NCI-H1694 treated with DMSO at 0.1 percent for 48 hours (cell line): Measurements from ENCODE around the gene OASL.
"Not testable (repeated sequence)": the region's sequence is repeated elsewhere in the genome, so short reads cannot be mapped to it uniquely, and the experiment has no call there.

Source experiments
- DNase-seq: peaks from one replicate; lab custom pipeline; 2025; lab: John Stamatoyannopoulos, UW

OASL gene, protein sequence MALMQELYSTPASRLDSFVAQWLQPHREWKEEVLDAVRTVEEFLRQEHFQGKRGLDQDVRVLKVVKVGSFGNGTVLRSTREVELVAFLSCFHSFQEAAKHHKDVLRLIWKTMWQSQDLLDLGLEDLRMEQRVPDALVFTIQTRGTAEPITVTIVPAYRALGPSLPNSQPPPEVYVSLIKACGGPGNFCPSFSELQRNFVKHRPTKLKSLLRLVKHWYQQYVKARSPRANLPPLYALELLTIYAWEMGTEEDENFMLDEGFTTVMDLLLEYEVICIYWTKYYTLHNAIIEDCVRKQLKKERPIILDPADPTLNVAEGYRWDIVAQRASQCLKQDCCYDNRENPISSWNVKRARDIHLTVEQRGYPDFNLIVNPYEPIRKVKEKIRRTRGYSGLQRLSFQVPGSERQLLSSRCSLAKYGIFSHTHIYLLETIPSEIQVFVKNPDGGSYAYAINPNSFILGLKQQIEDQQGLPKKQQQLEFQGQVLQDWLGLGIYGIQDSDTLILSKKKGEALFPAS

DNA sequence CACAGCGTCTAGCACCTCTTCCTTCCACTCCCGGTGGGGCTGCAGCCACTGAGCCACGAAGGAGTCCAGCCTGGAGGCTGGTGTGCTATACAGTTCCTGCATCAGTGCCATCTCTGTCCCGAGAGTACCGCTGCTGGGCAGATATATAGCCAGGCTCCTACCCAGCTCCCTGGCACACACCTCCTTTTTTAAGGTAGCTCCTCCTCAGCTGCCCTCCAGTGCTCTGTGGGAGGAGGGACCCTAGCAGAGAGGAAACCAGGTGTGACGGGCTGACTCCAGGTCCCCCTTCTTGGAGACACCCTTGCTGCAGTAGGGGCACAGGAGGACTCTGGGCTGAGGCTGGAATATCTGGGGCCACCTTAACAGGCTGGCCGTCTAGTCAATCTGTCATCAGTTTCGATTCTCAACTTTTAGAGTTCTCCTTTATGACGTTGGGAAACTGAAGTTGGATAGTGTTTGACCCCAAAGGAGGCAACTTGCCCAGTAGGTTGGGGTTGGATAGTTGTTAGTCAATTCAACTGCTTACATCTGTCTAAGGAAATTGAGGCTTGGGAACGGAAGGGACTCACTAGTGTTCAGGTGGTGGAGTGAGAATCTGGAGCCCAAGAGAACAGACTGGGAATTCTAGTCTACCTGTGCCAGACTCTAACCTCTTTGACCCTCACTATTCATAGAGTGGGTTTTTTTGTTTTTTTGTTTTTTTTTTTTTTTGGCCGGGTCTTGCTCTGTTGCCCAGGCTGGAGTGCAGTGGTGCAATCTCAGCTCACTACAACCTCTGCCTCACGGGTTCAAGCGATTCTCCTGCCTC lies at the start of gene OASL:
OASL (minus strand) TSS at position 386 of the 808 bp plus-strand sequence; CDS start at position 111, 275 bp downstream.
- DNase-seq, result no peak

DNA sequence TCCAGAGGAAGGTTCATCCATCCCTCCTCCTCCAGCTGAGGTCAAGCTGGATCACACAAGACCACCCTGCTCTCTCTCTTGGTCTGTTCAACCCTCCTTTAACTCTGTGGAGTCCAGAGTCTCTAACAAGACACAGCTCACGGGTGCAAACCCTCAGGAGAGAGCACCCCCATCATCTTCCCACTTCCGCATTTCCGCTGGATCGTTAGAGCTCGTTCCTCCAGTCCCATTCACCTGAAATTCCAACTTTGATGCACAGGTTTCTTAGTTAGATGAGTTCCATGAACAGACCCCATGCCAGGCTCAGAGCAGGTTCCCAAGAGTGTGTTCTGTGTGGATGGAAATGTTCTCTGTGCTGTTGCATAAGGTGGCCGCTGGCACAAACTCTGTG lies 49.1 kb upstream of the OASL start:
- DNase-seq, result no peak

DNA sequence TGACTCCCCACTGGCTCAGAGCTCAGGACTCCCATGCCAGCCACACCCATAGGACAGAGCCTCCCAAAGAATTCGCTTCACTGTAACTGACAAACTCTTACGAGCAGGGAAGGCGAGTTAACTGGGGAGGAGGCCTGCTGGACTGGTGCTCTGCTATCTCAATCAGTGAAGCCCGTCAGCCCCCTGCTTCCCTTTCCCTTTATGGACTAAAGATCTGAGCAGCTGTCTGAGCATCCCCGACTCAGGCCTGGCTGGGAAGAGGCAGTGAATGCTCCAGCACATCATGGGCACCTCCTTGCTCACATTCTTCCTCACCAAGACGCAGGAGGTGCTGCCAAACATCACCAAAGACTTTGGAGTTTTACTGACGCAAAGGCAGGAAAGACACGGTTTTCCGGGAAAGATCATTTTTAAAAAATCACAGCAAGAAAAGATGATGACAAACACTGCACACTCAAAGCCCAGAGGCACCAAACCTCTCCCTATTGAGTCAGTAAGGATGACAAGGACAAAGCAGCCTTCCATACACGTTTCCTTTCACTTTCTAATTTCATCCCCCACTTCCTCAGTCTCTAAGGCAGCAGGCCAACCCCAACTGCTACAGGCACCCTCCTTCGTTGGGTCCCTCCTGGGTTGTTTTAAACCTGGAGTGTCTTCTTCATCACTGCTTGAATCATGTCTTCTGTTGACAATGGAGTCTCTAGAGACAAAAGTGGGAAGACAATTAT lies 48.6 kb upstream of the OASL start:
- no peak for DNase-seq

DNA sequence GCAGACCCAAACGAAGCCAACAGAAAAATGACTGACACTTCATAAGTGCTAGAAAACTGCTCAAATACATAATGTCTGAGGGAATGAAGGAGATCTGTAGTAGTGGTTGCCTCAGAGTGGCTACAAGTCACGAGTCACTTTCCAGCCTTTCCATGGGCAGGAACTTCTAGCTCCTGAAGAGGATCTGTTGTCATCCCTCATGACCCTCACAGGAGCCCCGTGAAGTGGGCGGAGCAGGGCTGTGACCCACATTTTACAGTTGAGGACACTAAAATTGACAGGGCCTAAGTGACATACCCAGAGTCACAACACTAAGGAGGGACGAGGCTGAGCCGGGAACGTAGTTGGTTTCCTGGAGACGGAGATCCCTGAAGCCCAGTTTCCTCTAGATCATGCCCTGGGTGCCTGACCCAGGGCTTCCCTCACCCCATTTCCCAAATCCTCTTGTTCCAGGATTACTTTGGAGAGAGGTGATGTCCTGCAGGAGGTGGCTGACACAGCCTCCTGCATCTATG lies 47.8 kb upstream of the OASL start:
- DNase-seq, result no peak

DNA sequence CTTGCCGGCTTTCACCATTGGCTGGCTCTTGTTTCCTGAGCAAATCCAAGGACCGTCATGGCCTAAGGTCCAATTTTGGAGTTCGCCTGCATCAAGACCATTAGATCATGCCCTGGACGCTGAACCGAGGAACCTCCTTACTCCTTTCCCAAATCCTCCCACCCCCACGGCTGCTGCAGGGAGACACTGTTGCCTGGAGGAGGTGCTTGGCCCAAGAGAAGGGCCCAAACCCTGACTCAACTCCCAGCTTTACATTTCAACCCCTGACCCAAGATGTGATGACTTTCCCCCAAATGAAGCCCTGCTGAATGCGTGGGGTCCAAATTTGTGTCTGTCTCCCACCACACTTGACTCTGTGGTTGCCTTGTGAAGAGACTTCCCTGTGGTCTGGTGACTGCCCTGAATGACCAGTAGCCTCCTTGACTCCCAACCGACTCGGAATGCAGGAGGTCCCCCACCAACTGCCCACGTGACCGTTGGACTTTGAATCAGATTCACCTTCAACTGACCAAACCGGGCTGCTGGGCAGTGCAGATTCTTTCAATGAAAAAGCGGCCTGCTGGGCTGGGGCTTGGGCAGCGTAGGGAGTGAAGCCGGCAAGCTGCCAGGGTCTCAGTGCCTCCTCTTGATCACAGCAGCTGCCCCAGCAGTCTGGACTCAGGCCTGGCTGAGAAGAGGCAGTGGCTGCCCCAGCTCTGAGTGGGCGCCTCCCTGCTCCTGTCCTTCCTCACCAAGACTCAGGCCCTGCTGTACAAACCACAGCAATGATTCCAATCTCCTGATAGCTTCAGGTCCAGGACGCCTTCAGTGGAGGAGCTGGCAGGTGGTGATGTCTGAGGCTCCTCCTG lies 46.7 kb upstream of the OASL start:
- DNase-seq, result no peak

DNA sequence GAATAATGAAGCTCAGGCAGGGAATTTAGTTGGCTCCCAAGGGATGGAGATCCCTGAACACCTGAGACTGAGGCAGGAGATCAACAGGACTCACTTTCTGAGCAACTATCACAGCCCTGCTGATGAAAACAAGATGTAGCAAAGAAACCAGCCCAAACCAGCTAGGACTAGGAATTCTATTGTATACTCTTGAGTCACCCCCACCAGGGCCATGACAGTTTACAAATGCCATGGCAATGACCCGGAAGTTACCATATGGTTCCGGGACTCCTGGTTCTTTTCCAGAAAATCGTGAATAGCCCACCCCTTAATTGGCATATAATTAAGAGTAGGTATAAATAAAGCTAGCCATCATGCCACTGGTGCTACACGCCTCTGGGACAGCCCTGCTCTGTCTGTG lies 46.0 kb upstream of the OASL start:
- DNase-seq, result no peak

DNA sequence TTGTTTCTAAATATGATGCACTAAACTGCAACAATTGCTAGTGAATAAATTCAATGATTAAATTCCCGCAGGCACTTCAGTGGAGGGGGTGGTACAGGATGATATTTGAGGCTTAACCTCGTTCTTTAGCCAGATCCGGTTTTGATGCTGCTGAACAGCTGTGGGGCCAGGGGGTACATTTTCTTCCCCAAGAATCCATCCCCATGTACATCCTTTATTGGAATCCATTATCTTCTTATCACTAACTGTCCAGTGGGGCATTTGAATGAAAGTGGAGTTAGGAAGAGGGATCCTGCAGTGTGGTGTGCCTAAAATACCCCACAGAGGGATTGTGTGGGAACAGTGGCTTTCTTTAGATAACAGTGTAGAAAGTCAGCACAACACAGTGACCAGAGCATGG lies 45.2 kb upstream of the OASL start:
- no peak for DNase-seq

DNA sequence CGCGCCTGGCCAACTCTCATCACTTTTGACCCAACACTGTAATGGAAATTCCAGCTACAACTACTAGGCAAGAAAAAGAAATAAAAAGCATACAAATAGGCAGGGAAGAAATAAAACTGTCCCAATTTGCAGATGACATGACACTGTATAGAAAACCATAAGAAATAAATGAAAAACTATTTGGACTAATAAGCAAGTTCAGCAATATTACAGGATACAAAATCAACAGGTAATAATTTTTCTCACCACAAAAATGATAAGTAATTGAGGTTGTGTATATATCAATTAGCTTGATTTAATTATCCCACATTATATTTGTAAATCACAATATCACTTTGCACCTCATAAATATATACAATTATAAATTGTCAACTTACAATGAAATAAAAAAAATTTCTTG lies 41.9 kb upstream of the OASL start:
- no peak for DNase-seq

DNA sequence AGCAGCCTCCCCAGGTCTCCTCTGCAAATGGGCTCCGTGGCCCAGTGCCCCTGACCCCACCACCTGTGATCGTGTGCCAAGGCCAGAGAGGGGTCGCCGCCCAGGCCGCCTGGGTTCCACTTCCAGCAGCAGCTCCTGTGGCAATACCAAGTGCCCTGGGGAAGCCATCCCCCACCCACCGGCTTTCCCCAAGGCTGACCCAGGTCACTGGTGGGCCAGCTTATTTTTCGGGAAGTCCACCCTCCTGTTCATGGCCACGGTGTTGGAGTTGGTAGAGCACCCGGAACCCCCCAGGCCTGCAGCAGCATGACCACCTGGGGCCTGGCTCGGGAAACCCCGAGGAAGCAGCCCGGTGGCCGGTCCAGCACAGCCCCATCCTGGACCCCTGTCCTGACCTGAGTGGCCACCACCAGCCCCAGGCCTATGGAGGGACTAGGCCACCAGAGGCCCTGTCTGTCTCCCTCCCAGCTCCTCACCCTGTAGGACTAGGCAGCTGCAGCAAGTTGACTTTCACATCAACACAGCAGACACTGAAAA lies 40.8 kb upstream of the OASL start:
- no peak for DNase-seq

DNA sequence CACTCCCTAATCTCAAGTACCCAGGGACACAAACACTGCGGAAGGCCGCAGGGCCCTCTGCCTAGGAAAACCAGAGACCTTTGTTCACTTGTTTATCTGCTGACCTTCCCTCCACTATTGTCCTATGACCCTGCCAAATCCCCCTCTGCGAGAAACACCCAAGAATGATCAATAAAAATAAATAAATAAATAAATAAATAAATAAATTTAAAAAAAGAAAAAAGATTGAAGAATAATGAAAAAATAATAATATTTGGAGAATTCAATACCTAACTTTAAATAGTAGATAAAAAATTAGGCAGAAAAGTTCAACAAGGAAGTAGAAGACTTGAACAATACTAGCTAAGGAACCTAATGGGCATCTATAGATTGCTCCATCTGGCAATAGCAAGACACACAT lies 38.4 kb upstream of the OASL start:
- not testable (repeated sequence) for DNase-seq

DNA sequence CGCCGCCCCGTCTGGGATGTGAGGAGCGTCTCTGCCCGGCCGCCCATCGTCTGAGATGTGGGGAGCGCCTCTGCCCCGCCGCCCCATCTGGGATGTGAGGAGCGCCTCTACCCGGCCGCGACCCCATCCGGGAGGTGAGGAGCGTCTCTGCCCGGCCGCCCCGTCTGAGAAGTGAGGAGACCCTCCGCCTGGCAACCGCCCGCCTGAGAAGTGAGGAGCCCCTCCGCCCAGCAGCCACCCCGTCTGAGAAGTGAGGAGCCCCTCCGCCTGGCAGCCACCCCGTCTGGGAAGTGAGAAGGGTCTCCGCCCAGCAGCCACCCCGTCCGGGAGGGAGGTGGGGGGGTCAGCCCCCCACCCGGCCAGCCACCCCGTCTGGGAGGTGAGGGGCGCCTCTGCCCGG lies 36.9 kb upstream of the OASL start:
- not testable (repeated sequence) for DNase-seq

DNA sequence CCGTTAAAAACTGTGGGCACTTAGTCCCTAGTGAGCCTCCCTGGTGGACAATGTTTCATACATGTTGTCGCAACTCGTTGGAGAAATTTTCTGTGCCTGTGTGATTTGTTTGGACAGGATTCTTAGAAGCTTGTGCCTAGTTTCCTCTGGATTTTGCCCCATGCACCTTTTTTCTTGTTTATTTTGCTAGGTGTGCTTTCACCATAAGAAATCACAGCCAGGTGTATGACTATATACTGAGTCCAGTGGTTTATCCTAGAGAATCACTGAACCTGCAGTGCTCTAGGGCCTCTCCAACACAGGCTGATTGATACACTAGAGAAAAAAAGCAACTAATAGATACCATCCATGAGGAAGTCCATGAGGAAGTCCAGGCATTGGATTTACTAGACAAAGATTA lies 33.1 kb upstream of the OASL start:
- DNase-seq, result no peak

DNA sequence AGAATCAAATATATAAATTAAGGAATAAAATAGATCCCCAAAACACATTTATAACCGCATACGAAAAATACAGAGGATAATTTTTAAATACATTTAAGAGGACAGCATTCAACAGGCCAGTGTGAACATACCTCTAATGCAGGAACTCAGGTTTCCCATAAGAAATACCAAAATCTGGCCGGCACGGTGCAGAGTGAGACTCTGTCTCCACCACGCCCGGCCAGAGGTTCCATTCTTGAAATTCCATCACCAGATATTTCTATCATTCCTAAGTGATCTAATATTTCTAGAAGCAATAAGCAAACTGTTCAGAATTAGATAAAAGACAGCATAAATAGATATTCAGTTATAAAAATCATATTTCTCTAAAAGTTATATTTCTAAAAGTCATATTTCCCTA lies 30.2 kb upstream of the OASL start:
- no peak for DNase-seq

DNA sequence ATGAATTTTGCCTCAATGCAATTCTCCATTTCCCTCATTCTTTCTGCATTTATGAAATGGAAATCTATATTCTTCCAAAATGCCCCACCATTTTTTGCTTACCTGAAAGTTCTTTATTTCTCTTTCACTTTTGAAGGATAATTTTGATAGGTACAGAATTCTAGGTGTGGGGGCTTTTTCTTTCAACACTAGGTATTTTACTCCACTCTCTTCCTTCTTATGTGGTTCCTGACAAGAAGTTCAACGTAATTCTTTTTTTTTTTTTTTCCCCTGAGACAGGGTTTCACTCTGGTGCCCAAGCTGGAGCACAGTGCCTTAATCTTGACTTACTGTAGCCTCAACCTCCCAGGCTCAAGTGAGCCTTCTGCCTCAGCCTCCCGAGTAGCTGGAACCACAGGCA lies 26.3 kb upstream of the OASL start:
- DNase-seq, result no peak

DNA sequence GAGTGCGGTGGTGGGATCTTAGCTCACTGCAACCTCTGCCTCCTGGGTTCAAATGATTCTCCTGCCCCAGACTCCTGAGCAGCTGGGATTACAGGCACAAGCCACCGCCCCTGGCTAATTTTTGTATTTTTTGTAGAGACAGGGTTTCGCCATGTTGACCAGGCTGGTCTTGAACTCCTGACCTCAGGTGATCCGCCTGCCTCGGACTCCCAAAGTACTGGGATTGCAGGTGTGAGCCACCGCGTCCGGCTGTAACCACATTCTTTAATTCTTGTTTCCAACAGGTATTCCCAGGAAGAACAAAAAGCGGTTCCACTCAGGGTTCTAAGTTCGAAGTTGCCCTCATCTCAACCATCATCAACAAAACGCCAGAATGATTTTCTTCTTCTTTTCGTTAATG lies 25.5 kb upstream of the OASL start:
- not testable (repeated sequence) for DNase-seq

DNA sequence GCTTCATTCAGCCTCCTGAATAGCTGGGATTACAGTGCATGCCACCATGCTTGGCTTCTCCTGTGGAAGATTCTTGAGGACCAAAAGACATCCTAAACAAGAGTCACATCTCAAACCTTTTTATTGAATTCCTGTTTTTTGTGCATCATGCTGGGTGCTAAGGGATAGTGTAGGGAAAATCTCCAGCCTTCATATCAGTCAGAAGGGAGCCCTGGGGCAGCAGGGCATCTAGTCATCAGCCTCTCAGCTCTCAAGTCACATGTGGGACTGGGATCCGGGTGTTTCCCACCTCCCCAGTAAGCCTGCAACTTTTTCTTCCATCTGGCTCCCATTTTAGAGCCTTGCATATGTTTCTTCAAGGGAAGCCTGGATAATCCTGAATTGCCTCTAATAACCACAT lies 25.1 kb upstream of the OASL start:
- no peak for DNase-seq

DNA sequence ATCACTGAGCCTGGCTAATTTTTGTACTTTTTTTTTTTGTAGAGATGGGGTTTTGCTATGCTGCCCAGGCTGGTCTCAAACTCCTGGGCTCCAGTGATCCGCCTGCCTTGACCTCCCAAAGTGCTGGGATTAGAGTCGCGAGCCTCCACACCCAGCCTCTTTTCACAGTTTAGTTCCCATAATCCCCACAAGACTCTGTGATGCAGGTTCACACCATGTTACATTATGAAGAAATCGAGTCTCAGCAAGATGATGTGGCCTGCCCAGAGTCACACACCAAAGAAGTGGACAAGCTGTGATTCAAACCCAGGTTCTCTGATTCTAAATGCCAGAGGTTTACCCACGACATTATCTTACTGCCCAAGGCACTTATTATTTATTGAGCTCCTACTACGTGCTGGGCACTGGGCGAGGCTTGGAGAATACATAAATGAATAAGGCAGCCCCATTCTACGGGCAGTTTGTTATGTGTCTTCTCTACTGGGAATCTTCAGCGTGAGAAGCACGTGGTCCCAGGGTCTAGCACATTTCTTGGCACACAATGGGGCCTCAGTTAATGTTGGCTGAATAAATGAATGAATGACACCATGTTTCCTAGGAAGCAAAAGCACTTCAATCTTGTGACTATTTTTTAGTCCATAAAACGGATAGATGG lies 23.5 kb upstream of the OASL start:
- no peak for DNase-seq

DNA sequence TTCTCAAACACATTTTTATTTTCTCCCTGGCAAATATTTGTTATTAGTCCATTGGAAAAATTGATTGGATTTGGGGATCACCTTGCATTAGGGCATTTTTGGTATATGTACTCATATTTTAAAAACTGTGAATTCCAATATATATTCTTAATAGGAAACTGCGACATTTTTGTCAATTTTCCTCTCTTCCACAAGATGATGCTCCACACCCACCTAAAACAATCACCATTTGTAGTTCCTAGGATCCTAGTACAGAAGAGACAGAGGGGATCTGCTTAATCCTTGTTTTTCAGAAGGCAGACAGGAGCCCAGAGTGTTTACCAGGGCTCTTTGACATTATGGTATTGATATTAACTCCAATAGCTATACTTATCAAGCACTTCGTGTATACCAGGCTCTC lies 22.8 kb upstream of the OASL start:
- peak; percentile 16 for DNase-seq

DNA sequence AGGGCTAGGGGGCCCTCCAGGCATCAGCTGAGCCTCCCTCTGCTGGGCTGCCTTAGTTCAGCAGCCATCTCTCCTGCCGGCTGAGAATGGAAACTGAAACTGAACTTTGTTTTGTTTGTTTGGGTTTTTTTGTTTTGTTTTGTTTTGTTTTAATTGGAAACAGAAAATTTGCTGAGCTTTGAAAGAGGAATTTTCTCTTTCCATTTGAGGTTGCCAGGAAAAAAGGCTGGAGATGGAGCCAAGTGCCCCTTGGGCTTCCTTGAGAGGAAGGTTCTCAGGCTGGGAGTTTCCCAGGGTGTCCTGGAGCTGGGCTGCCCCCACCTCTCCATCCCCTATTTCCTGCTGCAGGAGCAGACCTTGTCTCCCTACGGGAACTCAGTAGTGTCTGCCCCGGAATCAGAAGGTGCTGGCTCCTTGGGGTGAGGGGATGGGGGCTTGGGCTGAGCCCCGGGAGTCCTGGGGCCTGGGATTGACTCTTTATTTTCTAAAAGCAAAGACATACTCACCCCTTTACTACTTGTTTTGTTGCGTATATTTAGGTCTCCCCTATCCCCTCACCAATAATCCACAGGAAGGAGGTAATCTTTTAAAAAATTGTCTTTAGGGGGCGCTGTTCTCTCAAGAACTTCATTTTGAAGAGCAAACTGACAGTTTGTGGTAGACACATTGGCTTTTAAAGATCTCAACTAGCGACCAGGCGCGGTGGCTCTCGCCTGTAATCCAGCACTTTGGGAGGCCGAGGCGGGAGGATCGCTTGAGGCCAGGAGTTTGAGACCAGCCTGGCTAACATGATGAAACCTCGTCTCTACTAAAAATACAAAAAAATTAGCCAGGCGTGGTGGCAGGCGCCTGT lies 21.3 kb upstream of the OASL start:
- DNase-seq, result peak; percentile 18
